ENCODE data around the gene BCL7B.
"Not testable (repeated sequence)": the region's sequence is repeated elsewhere in the genome, so short reads cannot be mapped to it uniquely, and the experiment has no call there.

BCL7B gene

DNA sequence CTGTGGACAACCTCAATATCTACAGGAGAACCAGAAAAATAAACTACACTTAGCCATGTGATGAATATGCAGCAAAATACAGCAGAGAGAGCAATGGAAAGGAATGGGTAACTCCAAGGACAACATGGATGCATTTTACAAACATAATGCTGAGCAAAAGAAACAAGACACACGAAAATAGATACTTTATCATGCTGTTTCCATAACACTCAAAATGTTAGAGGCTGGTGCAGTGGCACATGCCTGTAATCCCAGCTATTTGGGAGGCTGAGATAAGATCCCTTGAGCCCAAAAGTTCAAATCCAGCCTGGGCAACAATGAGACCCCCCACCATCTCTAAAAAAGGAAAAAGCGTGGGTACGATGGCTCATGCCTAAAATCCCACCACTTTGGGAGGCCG lies 8.3 kb downstream of the BCL7B start:
- no peak for DNase-seq (ENCODE audit: low read depth)
- TF ChIP-seq, protein P1, sequence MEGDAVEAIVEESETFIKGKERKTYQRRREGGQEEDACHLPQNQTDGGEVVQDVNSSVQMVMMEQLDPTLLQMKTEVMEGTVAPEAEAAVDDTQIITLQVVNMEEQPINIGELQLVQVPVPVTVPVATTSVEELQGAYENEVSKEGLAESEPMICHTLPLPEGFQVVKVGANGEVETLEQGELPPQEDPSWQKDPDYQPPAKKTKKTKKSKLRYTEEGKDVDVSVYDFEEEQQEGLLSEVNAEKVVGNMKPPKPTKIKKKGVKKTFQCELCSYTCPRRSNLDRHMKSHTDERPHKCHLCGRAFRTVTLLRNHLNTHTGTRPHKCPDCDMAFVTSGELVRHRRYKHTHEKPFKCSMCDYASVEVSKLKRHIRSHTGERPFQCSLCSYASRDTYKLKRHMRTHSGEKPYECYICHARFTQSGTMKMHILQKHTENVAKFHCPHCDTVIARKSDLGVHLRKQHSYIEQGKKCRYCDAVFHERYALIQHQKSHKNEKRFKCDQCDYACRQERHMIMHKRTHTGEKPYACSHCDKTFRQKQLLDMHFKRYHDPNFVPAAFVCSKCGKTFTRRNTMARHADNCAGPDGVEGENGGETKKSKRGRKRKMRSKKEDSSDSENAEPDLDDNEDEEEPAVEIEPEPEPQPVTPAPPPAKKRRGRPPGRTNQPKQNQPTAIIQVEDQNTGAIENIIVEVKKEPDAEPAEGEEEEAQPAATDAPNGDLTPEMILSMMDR (IDR thresholded peaks at IDR 0.05; ENCODE audit: low read depth, low read length, missing control alignments), result no peak
- H3K4me3 ChIP-seq (ENCODE audit: low read depth, low read length), result no peak overlapping the region
- in situ Hi-C loops (cut with HindIII; ENCODE audit: low sequenced_read_pairs), result no loop called here

DNA sequence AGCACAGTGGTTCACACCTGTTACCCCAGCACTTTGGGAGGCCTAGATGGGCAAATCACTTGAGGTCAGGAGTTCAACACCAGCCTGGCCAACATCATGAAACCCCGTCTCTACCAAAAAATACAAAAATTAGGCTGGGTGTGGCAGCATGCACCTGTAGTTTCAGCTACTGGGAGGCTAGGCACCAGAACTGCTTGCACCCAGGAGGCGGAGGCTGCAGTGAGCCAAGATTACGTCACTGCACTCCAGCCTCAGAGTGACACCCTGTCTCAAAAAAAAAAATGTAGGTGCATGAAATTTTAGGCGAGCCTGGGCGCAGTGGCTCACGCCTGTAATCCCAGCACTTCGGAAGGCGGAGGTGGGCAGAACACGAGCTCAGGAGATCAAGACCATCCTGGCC lies 9.6 kb downstream of the BCL7B start:
- DNase-seq (ENCODE audit: low read depth), result no peak
- TF ChIP-seq, protein P1 (IDR thresholded peaks at IDR 0.05; ENCODE audit: low read depth, low read length, missing control alignments), result no peak
- H3K4me3 ChIP-seq (ENCODE audit: low read depth, low read length), result no peak overlapping the region
- in situ Hi-C loops (cut with HindIII; ENCODE audit: low sequenced_read_pairs), result no loop called here

DNA sequence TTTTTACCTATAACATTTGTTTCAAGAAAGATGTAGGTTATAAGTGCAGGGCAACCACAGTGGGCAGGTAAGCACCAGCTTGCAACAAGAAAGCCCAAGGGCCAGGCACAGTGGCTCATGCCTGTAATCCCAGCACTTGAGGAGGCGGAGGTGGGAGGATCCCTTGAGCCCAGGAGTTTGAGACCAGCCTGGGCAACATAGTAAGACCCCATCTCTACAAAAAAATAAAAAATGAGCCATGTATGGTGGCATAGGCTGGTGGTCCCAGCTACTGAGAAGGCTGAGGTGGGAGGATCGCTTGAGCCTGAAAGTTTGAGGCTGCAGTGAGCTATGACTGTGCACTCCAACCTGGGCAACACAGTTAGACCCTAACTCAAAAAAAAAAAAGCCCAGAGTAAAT lies 12.8 kb downstream of the BCL7B start:
- in situ Hi-C loops (cut with HindIII; ENCODE audit: low sequenced_read_pairs), result no loop called here
- TF ChIP-seq, protein P1 (IDR thresholded peaks at IDR 0.05; ENCODE audit: low read depth, low read length, missing control alignments), result no peak
- H3K4me3 ChIP-seq (ENCODE audit: low read depth, low read length), result no peak overlapping the region
- no peak for DNase-seq (ENCODE audit: low read depth)

DNA sequence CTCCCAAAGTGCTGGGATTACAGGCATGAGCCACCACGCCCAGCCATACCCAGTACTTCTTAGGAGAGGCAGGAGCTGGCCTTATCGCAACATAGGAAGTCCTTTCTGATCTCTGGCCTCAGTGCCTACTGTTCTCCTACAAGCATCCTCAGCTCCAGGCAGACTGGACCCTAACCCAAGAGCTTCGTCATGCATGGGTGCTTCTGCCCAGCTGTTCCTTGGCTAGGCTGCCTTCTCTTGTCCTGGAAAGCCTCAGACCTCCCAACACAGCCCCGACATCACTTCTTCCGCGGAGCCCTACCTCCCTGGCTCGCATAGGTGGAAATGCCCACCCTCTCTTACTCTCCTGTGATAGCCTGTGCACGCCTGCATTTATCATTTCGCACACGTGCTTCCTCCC lies 15.8 kb downstream of the BCL7B start:
- in situ Hi-C loops (cut with HindIII; ENCODE audit: low sequenced_read_pairs), result no loop called here
- DNase-seq (ENCODE audit: low read depth), result no peak
- H3K4me3 ChIP-seq (ENCODE audit: low read depth, low read length), result no peak overlapping the region
- TF ChIP-seq, protein P1 (IDR thresholded peaks at IDR 0.05; ENCODE audit: low read depth, low read length, missing control alignments), result no peak

DNA sequence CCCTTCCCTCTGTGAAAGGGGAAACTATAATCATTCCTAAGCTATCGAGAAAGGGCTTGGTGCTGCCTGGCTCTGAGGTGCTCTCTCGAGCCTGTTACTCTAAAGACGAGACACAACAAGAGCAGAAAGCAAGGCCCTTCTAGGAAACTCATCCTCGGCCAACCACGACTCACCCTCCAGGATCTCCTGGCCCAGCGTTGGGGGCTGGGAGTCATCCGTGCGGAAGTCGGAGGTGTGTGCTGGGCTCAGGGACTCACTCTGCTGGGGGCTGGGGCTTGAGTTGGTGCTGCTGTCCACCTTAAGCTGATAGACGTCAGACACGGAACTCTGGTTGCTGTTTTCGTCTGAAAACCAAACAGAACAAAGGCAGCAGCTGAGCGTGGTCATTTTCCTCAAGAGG lies 17.8 kb downstream of the BCL7B start:
- TF ChIP-seq, protein P1 (IDR thresholded peaks at IDR 0.05; ENCODE audit: low read depth, low read length, missing control alignments), result no peak
- no peak overlapping the region for H3K4me3 ChIP-seq (ENCODE audit: low read depth, low read length)
- in situ Hi-C loops (cut with HindIII; ENCODE audit: low sequenced_read_pairs), result no loop called here
- no peak for DNase-seq (ENCODE audit: low read depth)

DNA sequence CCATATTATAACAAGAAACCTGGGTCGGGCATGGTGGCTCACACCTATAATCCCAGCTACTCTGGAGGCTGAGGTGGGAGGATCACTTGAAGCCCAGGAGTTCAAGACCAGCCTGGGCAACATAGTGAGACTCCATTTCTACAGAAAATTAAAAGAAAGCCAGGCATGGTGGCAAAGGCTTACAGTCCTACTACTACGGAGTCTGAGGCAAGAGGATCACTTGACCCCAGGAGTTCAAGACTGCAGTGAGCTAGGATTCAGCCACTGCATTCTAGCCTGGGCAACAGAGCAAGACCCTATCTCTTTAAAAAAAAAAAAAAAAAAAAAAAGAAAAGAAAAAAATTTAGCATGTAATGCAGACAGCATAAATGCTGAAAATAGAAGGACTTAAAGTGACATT lies 19.0 kb downstream of the BCL7B start:
- DNase-seq (ENCODE audit: low read depth); H3K4me3 ChIP-seq (ENCODE audit: low read depth, low read length); in situ Hi-C loops (cut with HindIII; ENCODE audit: low sequenced_read_pairs): not testable (repeated sequence)

DNA sequence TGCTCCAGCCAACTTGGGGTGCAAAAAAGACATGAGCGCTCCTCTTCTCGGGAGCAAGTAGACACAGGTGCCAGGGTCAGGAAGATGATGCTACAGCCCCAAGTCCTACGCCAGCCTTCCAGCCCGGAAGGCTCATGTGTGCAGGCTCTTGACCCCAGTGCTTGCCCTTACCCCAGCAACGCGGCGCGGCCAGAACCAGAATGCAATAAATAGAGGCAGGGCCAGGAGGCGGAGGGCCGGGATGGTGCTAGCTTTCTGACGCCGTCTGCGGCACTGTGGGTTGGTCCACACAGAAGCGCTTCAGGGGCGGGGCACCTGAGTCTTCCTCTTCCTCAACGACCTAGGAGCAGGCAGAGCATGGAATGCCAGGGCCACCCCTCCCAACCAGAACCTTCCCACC lies 20.4 kb downstream of the BCL7B start:
- no peak for DNase-seq (ENCODE audit: low read depth)
- in situ Hi-C loops (cut with HindIII; ENCODE audit: low sequenced_read_pairs), result no loop called here
- TF ChIP-seq, protein P1 (IDR thresholded peaks at IDR 0.05; ENCODE audit: low read depth, low read length, missing control alignments), result no peak
- H3K4me3 ChIP-seq (ENCODE audit: low read depth, low read length), result no peak overlapping the region

Data from astrocyte of the cerebellum (primary cell).